Measurements from ENCODE around the gene SAMD9.

- TF ChIP-seq CTCF (conservative IDR thresholded peaks at IDR 0.05 in 1 of 2, IDR thresholded peaks at IDR 0.05 in 1 of 2; ENCODE audit: low read depth in 1 of 2, low read length in 2 of 2) (no peak), EZH2 (IDR thresholded peaks at IDR 0.05; ENCODE audit: low read length, missing control alignments) (no peak)
Measured at GRCh38 chr7:93054975-93055374, 62.8 kb downstream of the SAMD9 start.
